Endothelial cell (in vitro differentiated cells): ENCODE measurements around the gene EEF1G. TPM values are rescaled to one million over a fixed set of nuclear protein-coding genes. Genes with fewer than 3 reads are reported as not detected.

ENCODE experiments used
- DNase-seq: peaks from one replicate; pipeline ENCODE4 v3.0.0; 2021; ENCODE audit warnings: low spot score
- H3K27ac Mint-ChIP-seq: one replicate; pipeline ENCODE4 v1.8.0; 2021; ENCODE audit warnings: mixed read lengths, inconsistent platforms; ENCODE audit not compliant: unreplicated experiment
- H3K27me3 Mint-ChIP-seq: one replicate; pipeline ENCODE4 v1.8.0; 2021; ENCODE audit warnings: mild to moderate bottlenecking, moderate library complexity, mixed read lengths, inconsistent platforms; ENCODE audit not compliant: unreplicated experiment
- H3K36me3 Mint-ChIP-seq: one replicate; pipeline ENCODE4 v1.8.0; 2021; ENCODE audit warnings: mild to moderate bottlenecking, low read depth, mixed read lengths, inconsistent platforms; ENCODE audit not compliant: unreplicated experiment
- H3K4me1 Mint-ChIP-seq: one replicate; pipeline ENCODE4 v1.8.0; 2021; ENCODE audit warnings: mild to moderate bottlenecking, mixed read lengths, inconsistent platforms; ENCODE audit not compliant: unreplicated experiment
- H3K4me3 Mint-ChIP-seq: one replicate; pipeline ENCODE4 v1.8.0; 2021; ENCODE audit warnings: mild to moderate bottlenecking, mixed read lengths, inconsistent platforms; ENCODE audit not compliant: unreplicated experiment
- H3K9me3 Mint-ChIP-seq: one replicate; pipeline ENCODE4 v1.8.0; 2021; ENCODE audit warnings: mixed read lengths, inconsistent platforms; ENCODE audit not compliant: unreplicated experiment
- total RNA-seq: library from RNA; stranded (reverse); fragmentation: NEBNext Ultra II Directional; extraction: Animal tissue kit (Norgen Biotek cat#: 25700); gene quantifications from one replicate; pipeline ENCODE4 v1.2.1, GENCODE V29; 2021; ENCODE audit not compliant: unreplicated experiment
- TF ChIP-seq, protein P1 (sequence below): fragments of 200-600 bp; sonication (generic); IDR thresholded peaks from one replicate; pipeline ENCODE4 v1.5.0; 2021; ENCODE audit warnings: antibody characterized with exemption; ENCODE audit not compliant: unreplicated experiment

The EEF1G gene
- total RNA-seq, 1 donor from 2014 or later = 1,951 TPM

DNA sequence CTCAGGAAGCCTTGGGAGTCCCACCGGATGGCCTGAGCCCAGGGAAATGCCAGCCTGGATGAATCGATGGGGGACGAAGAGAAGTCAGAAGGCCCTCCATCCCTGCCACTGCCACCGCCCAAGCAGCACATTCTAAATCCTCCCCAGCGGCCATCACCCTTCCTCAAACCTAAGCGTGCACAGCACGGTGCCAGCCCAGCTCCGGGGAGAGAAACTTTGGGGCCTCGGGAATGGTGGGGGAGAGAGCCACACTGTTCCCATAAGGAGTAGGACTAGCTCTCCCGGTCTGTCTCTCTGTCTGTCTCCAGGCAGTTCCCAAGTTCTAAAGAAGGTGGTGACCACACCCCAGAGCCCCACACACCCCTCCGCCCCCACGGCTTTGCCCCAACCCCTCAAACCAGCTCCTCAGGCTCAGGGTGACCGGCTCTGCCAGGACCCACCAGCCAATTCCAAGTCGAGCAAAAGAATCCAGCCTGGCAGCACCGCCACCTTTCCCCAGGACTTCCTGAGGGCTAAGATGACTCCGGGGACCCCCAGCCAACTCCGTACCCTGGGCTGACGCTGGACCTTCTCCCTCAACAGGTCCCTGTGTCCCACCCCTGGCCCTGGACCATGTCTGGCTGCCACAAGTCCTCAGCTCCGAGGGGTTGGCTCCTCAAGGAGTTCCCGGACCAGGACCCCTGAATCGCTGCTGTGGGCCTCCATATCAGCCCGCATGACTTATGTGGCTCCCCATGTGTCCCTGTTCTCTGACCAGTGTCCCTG, 29.8 kb downstream of the EEF1G start:
- H3K4me1 Mint-ChIP-seq = peaks cover 31% of the 10 kb centered on the region
- no peak for DNase-seq
- TF ChIP-seq, protein P1, sequence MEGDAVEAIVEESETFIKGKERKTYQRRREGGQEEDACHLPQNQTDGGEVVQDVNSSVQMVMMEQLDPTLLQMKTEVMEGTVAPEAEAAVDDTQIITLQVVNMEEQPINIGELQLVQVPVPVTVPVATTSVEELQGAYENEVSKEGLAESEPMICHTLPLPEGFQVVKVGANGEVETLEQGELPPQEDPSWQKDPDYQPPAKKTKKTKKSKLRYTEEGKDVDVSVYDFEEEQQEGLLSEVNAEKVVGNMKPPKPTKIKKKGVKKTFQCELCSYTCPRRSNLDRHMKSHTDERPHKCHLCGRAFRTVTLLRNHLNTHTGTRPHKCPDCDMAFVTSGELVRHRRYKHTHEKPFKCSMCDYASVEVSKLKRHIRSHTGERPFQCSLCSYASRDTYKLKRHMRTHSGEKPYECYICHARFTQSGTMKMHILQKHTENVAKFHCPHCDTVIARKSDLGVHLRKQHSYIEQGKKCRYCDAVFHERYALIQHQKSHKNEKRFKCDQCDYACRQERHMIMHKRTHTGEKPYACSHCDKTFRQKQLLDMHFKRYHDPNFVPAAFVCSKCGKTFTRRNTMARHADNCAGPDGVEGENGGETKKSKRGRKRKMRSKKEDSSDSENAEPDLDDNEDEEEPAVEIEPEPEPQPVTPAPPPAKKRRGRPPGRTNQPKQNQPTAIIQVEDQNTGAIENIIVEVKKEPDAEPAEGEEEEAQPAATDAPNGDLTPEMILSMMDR = no peak
- peaks cover 39% of the 10 kb centered on the region for H3K27me3 Mint-ChIP-seq
- H3K9me3 Mint-ChIP-seq = no peaks in the 10 kb centered on the region
- H3K27ac Mint-ChIP-seq = peak overlapping the region; percentile 42
- peak overlapping the region; percentile 96 for H3K4me3 Mint-ChIP-seq
- peaks cover 7% of the 10 kb centered on the region for H3K36me3 Mint-ChIP-seq

DNA sequence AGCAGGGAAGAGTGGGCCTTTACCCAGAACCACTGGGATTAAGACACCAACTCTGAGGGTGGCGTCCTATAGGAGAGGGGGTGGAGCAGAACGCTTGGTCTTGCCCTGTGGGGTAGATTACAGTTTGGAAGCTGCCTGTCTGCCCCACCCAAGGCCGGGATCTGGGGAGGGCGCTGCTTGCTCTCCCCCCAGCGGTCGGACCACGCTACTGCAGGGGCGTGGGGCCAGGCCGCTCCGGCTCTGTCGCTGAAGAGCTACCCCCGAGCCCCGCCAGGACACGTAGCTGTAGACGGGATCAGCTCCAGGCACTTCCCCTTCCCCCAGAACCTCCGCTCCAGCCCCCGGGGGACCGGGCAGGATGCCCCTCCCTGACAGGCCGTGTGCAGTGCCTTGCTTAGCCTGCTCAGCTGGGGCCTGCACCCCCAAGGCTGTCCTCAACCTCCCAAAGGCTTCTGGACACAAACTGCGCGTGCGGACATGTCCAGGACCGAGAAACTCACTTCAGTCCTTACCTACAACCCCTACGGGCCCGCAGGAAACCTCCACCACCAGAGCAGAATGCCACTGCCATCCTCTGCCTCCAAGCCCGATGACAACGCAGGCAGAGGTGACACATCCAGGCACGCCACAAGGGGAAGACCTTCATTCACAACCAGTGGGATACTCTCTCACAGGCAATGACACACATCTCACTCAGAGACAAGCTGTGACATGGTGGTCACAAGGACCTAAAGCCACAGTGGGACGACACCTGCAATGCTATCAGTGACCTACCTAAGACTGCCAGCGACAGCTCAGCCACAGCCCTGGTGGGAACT, 30.7 kb downstream of the EEF1G start:
- Mint-ChIP-seq H3K27ac (no peak overlapping the region), H3K9me3 (no peaks in the 10 kb centered on the region), H3K36me3 (peaks cover 5% of the 10 kb centered on the region), H3K4me1 (peaks cover 34% of the 10 kb centered on the region), H3K27me3 (peaks cover 38% of the 10 kb centered on the region), H3K4me3 (peak overlapping the region; percentile 96)
- DNase-seq = peak; percentile 86
- TF ChIP-seq, protein P1 = peak; percentile 99

DNA sequence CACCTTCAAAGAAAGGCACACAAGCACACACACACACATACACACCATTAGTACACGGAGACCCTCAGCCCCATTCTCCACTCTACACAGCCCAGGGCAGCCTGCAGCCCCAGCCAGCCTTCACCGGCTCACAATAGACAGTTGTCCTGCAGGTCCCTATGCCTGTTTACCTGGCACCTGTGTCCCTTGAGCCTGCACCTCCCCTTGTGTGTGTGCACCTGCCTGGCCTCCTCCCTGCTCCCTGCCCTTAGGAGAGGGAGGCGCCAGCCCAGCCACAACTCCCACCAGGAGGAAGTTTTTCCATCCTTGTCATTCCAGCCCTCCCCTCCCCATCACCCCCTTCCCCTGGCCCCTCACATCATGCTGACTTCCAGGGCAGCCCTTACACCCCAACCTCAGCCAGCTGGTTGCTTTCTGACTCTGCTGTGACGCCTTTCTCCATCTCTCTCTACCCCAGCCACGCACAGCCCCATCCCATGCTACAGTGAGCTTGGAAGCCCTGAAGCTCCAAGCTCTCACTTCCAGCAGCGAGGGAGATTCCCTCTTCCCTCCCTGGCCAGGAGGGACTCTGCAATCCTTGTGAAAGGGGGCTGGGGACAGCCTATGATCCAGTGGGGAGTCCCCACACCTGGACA, 31.5 kb downstream of the EEF1G start:
- no peak for DNase-seq
- peaks cover 36% of the 10 kb centered on the region for H3K27me3 Mint-ChIP-seq
- H3K4me1 Mint-ChIP-seq = peaks cover 29% of the 10 kb centered on the region

DNA sequence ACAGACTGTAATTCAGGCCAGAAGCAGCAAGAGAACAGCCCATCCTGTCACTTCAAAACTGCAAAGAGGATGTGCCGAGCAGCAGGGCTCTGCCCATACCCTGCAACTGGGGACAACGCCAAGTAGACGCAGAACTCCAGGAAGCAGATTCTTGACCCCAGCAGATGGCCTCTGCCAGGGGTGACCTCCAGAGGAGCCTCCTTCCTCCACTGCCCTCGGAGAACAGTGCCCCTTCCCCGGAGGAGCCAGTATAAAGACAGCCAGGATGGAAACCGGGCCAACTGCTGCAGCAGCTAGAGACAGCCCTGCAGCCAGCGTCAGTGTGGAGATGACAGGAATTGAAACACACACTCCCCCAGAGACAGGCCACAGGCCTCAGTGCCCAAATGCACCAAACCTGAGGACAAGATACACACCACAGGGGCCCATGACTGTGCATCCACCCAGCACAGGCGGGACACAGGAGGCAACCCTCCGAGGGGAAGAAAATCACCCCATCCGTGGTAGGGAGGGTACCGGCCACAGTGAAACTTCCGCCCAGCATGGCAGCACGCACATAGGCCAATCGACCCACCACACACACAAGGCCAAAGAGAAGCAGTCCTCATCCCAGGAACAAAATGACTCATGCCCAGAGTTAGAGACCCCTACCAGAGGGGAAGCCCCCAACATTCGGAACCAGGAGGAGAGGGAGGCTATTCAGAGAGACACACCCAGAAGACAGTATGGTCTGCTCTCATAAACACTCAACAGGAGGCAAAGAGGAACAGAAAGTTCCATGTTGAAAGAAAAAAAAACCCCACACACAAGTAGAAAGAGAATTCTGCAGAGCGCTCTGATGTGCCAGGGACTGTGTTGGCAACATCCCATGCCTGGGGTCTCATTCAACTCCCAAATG, 32.6 kb downstream of the EEF1G start:
- Mint-ChIP-seq H3K36me3 (peaks cover 9% of the 10 kb centered on the region), H3K4me3 (peak overlapping the region; percentile 80), H3K27me3 (peaks cover 36% of the 10 kb centered on the region), H3K27ac (peak overlapping the region; percentile 31), H3K9me3 (no peaks in the 10 kb centered on the region), H3K4me1 (peaks cover 29% of the 10 kb centered on the region)
- DNase-seq = no peak
- TF ChIP-seq, protein P1 = no peak

More for the DNA sequence above, 31.5 kb downstream of the EEF1G start:
- Mint-ChIP-seq H3K36me3 (peaks cover 4% of the 10 kb centered on the region), H3K27ac (no peak overlapping the region), H3K4me3 (peak overlapping the region; percentile 80), H3K9me3 (no peaks in the 10 kb centered on the region)
- TF ChIP-seq, protein P1 = no peak
